Common myeloid progenitor, CD34-positive (primary cell): ENCODE measurements around the gene PMPCA.

Experiments used
- CTCF ChIA-PET: fragments of 350-600 bp; sonication (Branson Sonifier 250); formaldehyde crosslinking; loops from one replicate; lab custom pipeline; 2021; ENCODE audit warnings: antibody characterized with exemption; lab: Charles Lee
- POLR2A ChIA-PET: fragments of 350-600 bp; sonication (Branson Sonifier 250); formaldehyde crosslinking; loops from one replicate; lab custom pipeline; 2021; ENCODE audit warnings: antibody characterized with exemption; lab: Charles Lee
- DNase-seq, 3 donors: peaks; one replicate each; pipeline versions ENCODE4 v3.0.0 to v3.0.0-alpha.2; 2013
- H3K27ac ChIP-seq, 2 experiments: 1 replicate in 1 of 2; 2 replicates in 1 of 2; pipeline ENCODE4 v1.7.0; 2013; ENCODE audit warnings: inconsistent platforms in 2 of 2, low read length in 2 of 2, mild to moderate bottlenecking in 2 of 2, low read depth in 1 of 2, moderate library complexity in 1 of 2; ENCODE audit not compliant: severe bottlenecking in 2 of 2, insufficient read depth in 1 of 2, poor library complexity in 1 of 2
- H3K27me3 ChIP-seq, 5 experiments: replicated peaks in 2 of 5; 1 replicate in 3 of 5; 2 replicates in 2 of 5; pipeline versions ENCODE4 v1.6.1 to v1.7.0; 2013; ENCODE audit warnings: low read length in 4 of 5, mild to moderate bottlenecking in 2 of 5, moderate library complexity in 2 of 5, inconsistent platforms in 1 of 5; ENCODE audit not compliant: insufficient read depth in 5 of 5, control insufficient read depth in 4 of 5
- H3K36me3 ChIP-seq, 4 experiments: 1 replicate in 2 of 4; 2 replicates in 2 of 4; pipeline versions ENCODE4 v1.6.1 to v1.7.0; 2013; ENCODE audit warnings: low read length in 3 of 4, control low read depth in 1 of 4, mild to moderate bottlenecking in 1 of 4; ENCODE audit not compliant: control insufficient read depth in 4 of 4, insufficient read depth in 4 of 4
- H3K4me1 ChIP-seq, 4 experiments: 1 replicate in 3 of 4; 2 replicates in 1 of 4; pipeline versions ENCODE4 v1.6.1 to v1.7.1; 2013; ENCODE audit warnings: low read length in 3 of 4, mild to moderate bottlenecking in 3 of 4, control low read depth in 1 of 4, inconsistent platforms in 1 of 4, moderate library complexity in 1 of 4; ENCODE audit not compliant: control insufficient read depth in 4 of 4, insufficient read depth in 4 of 4; ENCODE audit errors: control extremely low read depth in 1 of 4
- H3K4me3 ChIP-seq, 7 experiments: 1 replicate in 4 of 7; 2 replicates in 3 of 7; pipeline versions ENCODE4 v1.5.1 to v1.7.0; 2013; ENCODE audit warnings: mild to moderate bottlenecking in 7 of 7, low read length in 6 of 7, moderate library complexity in 6 of 7, inconsistent platforms in 2 of 7, low read depth in 2 of 7, control low read depth in 1 of 7; ENCODE audit not compliant: insufficient read depth in 4 of 7, control insufficient read depth in 1 of 7; ENCODE audit errors: extremely low read depth in 1 of 7
- H3K9me3 ChIP-seq, 5 experiments: 1 replicate in 4 of 5; 2 replicates in 1 of 5; pipeline versions ENCODE4 v1.6.1 to v1.7.1; 2013; ENCODE audit warnings: low read length in 4 of 5, mild to moderate bottlenecking in 2 of 5, inconsistent platforms in 1 of 5, low read depth in 1 of 5, moderate library complexity in 1 of 5; ENCODE audit not compliant: control insufficient read depth in 4 of 5, insufficient read depth in 2 of 5; ENCODE audit errors: control extremely low read depth in 1 of 5
- WGBS: methylation state at CpG from one replicate; pipeline ENCODE4 v1.1.5; 2013; ENCODE audit not compliant: insufficient coverage; 5-methylcytosine and 5-hydroxymethylcytosine counted together

PMPCA gene

DNA sequence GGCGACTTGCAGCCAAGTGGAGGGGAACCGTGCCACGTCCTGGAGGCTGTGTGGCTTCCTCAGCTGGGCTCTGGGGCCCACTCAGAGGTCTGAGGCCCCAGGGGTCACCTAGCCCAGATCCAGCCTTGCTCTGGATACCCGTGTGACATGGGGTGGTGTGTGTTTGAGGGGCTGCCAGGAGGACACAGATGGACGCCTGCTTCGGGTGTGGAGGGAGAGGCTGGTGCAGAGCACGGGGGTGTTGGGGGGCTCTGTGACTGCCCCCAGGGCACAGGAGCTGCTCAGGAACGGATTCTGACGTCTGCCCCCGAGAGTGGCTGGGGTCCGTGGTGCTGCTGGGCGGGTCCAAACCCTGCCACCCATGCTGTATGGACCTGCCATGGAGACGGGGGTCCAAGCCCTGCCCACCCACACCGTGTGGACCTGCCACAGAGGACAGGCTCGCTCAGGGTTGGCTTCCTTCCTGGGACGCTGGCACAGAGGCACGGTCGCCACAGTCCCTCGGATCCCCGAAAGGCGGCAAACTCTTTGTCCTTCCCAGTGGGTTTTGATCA lies 18.7 kb downstream of the PMPCA start:
- no peaks in the 10 kb centered on the region for H3K27me3 ChIP-seq
- CTCF ChIA-PET: interaction anchor here (1.1 kb wide), 1 partner anchor 11 kb away, joined by 3 read pairs; no protein-coding TSS in a partner anchor
- no peak overlapping the region for H3K4me3 ChIP-seq
- no peak overlapping the region for H3K27ac ChIP-seq
- H3K4me1 ChIP-seq: no peaks in the 10 kb centered on the region
- H3K36me3 ChIP-seq: peaks cover 4 to 58% (median 39%) of the 10 kb centered on the region in 4 experiments
- 93% methylated on average over 20 of the region's 21 CpGs for WGBS
- H3K9me3 ChIP-seq: no peaks in the 10 kb centered on the region
- DNase-seq: no peak
- POLR2A ChIA-PET: no interaction called here

DNA sequence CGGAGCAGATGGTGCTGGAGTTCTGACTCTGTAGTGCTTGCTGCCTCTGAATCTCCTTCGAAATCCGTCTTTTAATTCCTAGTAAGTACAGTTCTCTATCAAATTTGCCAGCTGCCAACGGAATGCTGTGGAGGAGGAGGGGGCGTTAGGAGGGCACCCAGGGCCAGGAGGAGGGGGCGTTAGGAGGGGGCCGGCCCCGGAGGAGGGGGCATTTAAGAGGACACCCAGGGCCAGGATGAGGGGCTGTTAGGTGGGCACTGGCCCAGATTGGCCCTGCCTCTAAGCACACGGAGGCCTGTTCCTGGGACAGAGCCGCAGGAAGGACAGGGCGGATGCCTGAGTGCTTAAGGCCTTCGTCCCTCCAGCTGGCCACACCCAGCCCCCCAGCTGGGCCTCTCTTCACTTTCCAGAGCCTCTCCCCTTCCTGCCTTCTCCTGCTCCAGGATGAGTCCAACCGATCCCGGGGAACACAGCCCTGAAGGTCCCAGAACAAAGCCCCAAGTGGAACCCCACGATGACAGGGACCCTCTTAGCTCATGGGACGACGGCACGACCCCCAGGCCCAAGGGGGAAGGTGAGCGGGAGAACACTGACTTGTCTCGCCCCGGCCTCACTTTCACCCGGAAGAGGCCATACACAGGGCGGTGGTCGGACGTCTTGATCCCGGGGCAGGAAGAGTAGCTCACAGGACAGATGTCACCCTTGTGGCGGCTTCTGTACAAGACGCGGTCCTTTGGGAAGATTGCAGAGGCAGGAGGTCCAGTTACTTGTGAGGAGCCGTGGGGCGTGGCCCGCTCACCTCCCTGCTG lies 19.4 kb downstream of the PMPCA start:
- Histone ChIP-seq H3K4me3 (no peak overlapping the region), H3K27ac (no peak overlapping the region), H3K4me1 (no peaks in the 10 kb centered on the region), H3K9me3 (no peaks in the 10 kb centered on the region), H3K36me3 (peaks cover 4 to 54% (median 36%) of the 10 kb centered on the region in 4 experiments), H3K27me3 (no peaks in the 10 kb centered on the region)
- POLR2A ChIA-PET: interaction anchor here (0.6 kb wide), 1 partner anchor 11 kb away, joined by 3 read pairs; no protein-coding TSS in a partner anchor
- no peak for DNase-seq
- CTCF ChIA-PET: interaction anchor here (1.1 kb wide), 1 partner anchor 12 kb away, joined by 3 read pairs; no protein-coding TSS in a partner anchor
- 95% methylated on average over 22 of the region's 32 CpGs for WGBS

DNA sequence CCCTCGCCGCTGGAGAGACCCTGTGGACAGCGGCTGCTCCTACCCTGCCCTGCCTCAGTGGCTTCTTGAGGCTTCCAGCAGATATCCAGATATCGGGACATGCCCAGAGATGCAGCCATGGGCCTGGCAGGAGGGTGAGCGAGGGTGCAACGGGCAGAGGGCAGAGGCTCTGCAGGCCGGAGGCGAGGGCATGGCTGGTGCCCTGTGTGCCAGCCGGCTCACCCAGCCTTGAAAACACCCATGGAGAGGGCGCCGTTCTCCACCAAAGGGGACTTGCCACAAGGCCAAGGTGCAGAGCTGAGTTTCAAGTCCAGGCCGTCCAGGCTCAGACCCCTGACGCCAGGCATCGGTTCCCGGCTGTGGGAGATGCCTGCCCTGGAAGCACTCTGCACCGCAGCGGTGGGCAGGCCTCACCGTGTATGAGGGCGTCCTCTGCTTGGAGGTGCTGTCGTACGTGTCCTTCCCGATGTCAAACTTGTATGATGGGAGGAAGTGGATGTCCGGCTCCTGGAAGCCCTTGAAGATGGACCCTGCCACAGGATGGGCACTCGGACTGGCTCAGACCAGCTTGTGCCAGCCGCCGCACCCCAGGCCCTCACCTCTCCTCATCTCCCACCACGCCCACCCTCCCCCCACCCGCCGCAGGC lies 20.3 kb downstream of the PMPCA start:
- Histone ChIP-seq H3K9me3 (no peaks in the 10 kb centered on the region), H3K4me1 (no peaks in the 10 kb centered on the region), H3K27me3 (no peaks in the 10 kb centered on the region), H3K4me3 (no peak overlapping the region), H3K36me3 (peaks cover 4 to 51% (median 35%) of the 10 kb centered on the region in 4 experiments), H3K27ac (no peak overlapping the region)
- 98% methylated on average over 22 of the region's 29 CpGs for WGBS
- ChIA-PET POLR2A (interaction anchor here (0.6 kb wide), 1 partner anchor 12 kb away, joined by 3 read pairs; no protein-coding TSS in a partner anchor), CTCF (no interaction called here)
- no peak for DNase-seq

DNA sequence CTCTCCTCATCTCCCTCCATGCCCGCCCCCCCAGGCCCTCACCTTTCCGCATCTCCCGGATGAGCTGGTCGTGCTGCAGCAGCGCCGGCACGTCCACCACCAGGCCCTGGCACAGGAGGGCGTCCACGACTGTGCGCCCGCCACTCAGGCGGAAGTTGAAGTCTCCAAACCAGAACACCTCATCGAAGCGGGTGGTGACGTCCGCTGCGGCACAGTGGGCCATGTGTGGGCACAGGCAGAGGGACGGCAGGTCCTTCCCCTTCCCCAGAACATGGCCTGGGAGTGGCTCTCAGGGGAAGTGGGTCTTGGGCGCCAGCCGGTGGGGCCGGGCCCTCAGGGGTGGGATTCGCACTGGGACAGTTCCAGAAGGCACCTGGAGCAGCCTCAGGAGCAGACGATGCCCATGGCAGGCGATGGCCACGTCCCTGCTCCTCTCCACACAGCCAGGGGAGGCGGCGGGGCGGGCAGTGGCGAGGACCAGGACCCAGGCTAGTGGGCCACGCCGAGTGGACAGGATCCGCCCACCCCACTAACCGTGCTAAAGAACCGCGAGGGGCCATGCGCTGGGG lies 21.4 kb downstream of the PMPCA start:
- ChIA-PET CTCF (no interaction called here), POLR2A (no interaction called here)
- Histone ChIP-seq H3K9me3 (no peaks in the 10 kb centered on the region), H3K4me1 (no peaks in the 10 kb centered on the region), H3K27ac (no peak overlapping the region), H3K36me3 (peaks cover 4 to 62% (median 39%) of the 10 kb centered on the region in 4 experiments), H3K4me3 (no peak overlapping the region), H3K27me3 (no peaks in the 10 kb centered on the region)
- 97% methylated on average over 31 of the region's 36 CpGs for WGBS
- DNase-seq: no peak

DNA sequence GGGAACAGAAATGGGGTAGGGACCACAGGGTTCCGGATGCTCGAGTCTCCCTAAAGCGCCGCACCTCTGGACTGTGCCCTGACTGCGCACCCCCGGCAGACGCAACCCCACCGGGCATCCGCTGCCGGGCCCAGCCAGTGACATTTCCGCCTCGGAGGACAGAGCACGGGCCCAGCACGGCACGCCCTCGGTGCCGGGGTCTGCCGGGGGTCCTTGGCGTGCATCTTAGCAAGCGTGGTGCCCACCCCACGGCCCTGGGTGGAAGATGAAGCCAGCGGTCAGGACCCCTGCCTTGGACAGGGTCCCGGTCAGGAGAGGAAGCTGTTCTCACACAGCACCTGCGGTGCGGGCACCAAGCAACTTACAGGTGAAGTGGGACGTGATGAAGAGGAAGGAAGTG lies 22.1 kb downstream of the PMPCA start:
- H3K27ac ChIP-seq: no peak overlapping the region
- 92% methylated on average over 26 of the region's 26 CpGs for WGBS
- ChIA-PET CTCF (no interaction called here), POLR2A (no interaction called here)
- no peaks in the 10 kb centered on the region for H3K27me3 ChIP-seq
- no peak for DNase-seq
- peaks cover 0 to 7% (median 6%) of the 10 kb centered on the region in 4 experiments for H3K4me1 ChIP-seq
- H3K36me3 ChIP-seq: peaks cover 4 to 62% (median 40%) of the 10 kb centered on the region in 4 experiments
- H3K4me3 ChIP-seq: no peak overlapping the region
- H3K9me3 ChIP-seq: no peaks in the 10 kb centered on the region

DNA sequence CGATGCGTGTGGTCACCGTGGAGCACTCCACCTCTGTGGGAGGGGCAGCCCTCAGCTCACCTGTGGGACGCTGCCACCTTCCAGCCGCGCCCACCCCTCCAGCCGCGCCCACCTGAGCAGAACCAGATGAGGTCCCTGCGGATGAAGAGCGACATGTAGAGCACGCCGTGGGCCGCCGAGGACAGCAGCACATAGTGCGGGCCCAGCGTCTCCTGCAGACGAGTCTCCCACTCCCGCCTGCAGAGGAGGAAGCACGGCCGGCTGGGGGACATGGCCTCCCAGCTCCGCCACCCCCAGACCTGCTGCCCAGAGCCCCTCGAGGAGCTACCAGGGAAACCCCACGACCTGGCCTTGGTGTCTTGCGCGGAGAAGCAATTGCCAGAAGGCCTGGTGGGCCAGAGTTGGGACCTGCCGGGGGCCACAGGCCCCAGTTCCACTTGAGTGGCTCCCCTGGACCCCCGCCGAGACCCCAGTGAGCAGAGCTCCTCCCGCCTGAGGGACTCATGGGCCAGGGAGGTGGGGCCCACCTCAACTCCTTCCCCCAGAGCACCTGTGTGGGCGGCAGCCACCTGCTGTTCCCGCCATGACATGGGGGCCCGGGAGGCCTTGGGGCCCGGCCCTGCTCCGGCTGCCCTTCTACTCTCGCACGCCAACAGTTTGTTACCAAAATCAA lies 22.7 kb downstream of the PMPCA start:
- Histone ChIP-seq H3K4me1 (peaks cover 0 to 13% (median 11%) of the 10 kb centered on the region in 4 experiments), H3K27me3 (no peaks in the 10 kb centered on the region), H3K4me3 (no peak overlapping the region), H3K27ac (no peak overlapping the region), H3K36me3 (peaks cover 4 to 62% (median 40%) of the 10 kb centered on the region in 4 experiments), H3K9me3 (no peaks in the 10 kb centered on the region)
- POLR2A ChIA-PET: no interaction called here
- CTCF ChIA-PET: no interaction called here
- DNase-seq: no peak
- WGBS: 96% methylated on average over 28 of the region's 36 CpGs
